ENCODE results near the gene DPP6. TPM values are rescaled to one million over a fixed set of nuclear protein-coding genes. Genes with fewer than 3 reads are reported as not detected.
A peak's percentile ranks its signal among the peaks of the same experiment; 100 is the strongest.

Gene DPP6
- total RNA-seq, 1 experiment from 2014 or later, result not detected

DNA sequence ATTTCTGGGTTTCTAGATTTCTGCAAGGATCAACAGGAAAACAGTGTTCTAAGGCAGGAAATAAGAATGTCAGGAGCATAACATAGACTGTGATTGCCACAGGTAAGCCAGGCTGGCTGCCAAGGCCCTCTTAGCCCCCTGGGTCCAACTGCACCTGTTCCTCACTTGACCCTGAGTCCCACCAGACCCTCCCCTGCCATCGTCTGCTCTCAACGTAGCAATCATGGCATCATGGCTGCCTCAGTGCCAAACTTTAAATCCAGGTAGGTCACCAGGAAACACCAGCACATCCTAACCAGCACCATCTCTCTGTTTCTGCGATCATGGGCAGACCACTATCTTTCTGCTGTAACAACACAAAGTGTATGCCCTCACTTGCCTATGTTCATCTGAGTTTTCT, 683.6 kb downstream of the DPP6 start:
- in situ Hi-C loops (cut with HindIII; ENCODE audit: low pct_unique_long_range_greater_than_20kb, low sequenced_read_pairs), result no loop called here
- DNase-seq (ENCODE audit: low read depth), result no peak

GRCh38 chr7:154736389-154736788, 684.2 kb downstream of the DPP6 start:
- in situ Hi-C loops (cut with HindIII; ENCODE audit: low pct_unique_long_range_greater_than_20kb, low sequenced_read_pairs), result no loop called here
- DNase-seq (ENCODE audit: low read depth), result no peak

DNA sequence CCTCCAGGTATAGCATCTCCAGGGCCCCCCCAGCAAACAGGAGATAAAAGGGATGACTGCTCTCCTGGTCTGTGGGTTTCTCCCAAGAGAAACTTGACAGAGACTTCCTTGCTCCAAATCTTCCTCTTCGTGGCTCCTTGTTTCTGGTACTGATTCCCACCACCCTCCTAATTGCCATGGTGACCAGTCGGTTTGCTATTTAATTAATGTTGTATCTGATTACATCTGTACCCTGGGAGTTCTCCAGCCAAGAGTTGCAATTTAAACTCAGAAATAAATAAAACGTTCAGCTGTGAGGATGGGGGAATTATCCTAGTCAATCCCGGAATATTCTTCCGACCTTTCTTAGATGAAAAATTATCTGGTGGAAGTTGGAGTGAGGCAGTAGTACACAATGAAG, 686.0 kb downstream of the DPP6 start:
- DNase-seq (ENCODE audit: low read depth), result no peak
- in situ Hi-C loops (cut with HindIII; ENCODE audit: low pct_unique_long_range_greater_than_20kb, low sequenced_read_pairs), result no loop called here

GRCh38 chr7:154741131-154741530, 688.9 kb downstream of the DPP6 start:
- DNase-seq (ENCODE audit: low read depth), result no peak
- in situ Hi-C loops (cut with HindIII; ENCODE audit: low pct_unique_long_range_greater_than_20kb, low sequenced_read_pairs), result no loop called here

GRCh38 chr7:154743206-154743605, 691.0 kb downstream of the DPP6 start:
- no peak for DNase-seq (ENCODE audit: low read depth)
- in situ Hi-C loops (cut with HindIII; ENCODE audit: low pct_unique_long_range_greater_than_20kb, low sequenced_read_pairs), result no loop called here

DNA sequence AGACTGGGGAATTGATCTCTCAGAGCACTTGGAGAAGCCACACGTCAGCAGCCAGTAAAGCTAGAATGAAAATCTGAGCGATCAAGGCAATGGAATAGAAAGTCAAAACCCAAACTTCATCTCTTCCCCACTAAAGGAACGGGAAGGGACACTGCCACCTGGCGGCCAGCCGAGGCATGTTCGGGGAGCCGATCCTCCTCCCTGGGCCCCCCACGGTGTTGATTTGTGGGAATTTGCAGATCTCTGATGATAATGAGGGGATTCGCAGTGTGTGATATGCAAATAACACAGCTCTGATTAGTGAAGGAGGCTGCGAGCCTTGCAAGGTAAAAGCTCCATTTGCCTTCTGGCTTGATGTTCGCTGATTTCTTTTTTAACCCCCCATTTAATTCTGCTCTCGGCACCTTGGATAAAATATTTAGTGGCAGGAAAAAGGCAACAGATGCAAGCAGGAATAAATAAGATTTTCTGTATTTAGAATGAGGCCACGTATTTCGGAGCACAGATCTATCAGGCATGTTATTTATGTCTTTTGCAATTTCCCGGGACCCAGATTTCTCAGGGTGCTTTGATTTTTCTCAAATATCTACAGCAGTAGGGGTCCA, 692.2 kb downstream of the DPP6 start:
- in situ Hi-C loops (cut with HindIII; ENCODE audit: low pct_unique_long_range_greater_than_20kb, low sequenced_read_pairs), result no loop called here
- peak; percentile 5 for DNase-seq (ENCODE audit: low read depth)

DNA sequence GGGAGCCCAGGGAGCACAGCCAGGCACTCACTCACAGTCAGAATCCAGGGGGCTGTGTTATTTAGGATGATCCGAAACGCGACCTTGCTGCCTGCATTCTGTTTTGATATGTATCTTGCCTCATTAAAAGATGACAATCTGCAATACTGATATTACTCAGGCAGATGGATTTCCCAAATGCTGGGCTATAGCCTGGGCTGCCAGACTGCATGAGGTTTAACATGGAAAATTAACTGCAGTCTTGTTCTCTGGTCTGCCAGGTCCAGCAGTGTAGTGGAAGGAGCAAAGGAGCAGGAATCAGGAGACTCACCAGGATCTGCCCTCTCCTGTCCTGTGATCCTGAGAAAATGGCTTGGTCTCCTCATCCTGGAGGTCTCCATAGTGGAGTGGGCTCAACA, 692.7 kb downstream of the DPP6 start:
- DNase-seq (ENCODE audit: low read depth), result no peak
- in situ Hi-C loops (cut with HindIII; ENCODE audit: low pct_unique_long_range_greater_than_20kb, low sequenced_read_pairs), result no loop called here

DNA sequence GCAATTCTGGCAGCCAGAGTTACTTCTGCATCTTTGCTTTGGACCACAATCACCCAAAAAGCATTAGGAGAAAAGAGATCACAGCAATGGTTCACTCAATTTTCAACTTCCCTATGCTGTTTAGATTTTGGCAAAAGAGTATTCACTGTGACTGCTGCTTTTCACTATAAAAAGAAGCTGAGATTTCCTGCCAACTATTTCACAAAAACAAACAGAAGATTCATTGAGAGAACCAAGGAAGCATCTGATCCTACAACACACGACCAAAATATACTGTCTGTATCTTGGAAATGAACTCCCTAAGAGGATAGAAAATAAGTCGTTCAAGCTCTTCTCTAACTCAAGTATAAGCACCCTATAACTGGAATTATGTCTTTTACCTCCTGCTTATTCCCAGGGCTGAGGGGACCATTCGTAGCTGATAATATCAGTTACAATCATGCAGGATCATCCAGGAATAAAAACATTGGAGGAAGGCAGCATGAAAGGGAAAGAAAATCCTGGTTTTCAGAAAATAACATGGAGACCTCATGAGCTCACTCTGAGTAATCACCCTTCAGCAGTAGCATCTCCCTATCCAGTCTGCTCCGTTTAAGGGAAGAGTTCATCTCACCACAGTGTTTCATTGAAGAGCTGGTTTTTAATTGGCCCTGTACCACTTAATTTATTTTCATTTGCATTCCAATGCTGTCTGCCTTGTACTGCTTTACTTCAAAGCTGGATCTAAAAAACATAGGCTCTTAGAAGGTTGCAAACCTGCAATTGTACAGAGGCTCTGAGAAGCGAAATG, 694.6 kb downstream of the DPP6 start:
- in situ Hi-C loops (cut with HindIII; ENCODE audit: low pct_unique_long_range_greater_than_20kb, low sequenced_read_pairs), result no loop called here
- no peak for DNase-seq (ENCODE audit: low read depth)

DNA sequence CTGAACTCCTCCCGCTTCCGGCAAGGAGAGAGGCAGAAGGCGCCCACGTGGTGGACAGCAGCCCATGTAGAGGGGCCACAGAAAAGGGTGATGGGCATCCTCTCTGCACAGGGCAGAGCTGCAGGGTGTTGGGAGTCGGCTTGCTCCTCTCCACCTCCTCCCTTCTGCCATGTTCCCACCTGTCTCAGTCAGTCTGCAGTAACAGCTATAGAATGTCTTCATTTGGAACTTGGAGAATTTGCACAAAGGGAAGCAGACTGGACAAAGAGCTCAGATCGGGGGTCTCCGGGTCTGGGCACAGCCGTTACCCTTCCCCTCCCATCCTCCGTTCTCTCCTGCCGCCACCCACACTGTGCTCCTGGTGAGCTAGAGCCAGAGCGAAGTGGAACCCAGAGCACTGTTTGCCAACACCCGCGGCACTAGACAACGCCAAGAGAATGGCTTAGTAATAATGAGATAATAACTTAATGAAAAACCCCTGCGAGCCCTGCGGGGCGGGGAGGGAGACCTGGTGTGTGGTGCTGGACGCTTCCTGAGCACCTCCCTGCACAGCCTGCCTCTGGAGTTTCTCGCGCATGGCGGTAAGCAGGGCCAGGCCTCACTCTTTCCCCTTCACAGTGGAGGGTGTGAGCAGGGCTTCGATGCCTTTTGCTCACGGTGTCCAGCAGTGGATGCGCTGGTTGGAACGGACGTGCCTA, 696.0 kb downstream of the DPP6 start:
- in situ Hi-C loops (cut with HindIII; ENCODE audit: low pct_unique_long_range_greater_than_20kb, low sequenced_read_pairs), result no loop called here
- no peak for DNase-seq (ENCODE audit: low read depth)

DNA sequence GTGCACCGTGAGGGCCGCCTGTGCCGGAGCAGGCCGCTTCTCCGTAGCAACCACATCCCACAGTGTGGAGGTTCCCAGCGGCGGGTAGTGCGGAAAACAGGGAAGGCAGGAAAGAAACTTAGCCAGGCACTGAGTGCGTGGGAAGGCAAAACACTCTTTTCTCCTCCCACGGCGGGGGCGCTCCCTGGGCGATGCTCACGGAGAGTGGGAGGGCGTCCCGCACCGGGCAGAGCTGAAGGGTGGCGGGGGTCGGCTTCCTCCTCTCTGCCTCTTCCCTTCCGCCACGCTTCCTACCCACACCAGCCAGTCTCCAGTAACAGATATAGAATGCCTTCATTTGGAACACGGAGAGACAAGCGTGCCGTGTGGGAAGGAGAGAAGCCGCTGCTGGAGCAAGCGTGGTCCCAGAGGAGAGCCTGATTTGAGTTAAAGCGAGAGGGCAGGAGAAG, 698.2 kb downstream of the DPP6 start:
- in situ Hi-C loops (cut with HindIII; ENCODE audit: low pct_unique_long_range_greater_than_20kb, low sequenced_read_pairs), result no loop called here
- DNase-seq (ENCODE audit: low read depth), result no peak

- in situ Hi-C loops (cut with HindIII; ENCODE audit: low pct_unique_long_range_greater_than_20kb, low sequenced_read_pairs), result no loop called here
Measured at GRCh38 chr7:154753226-154753625, 701.0 kb downstream of the DPP6 start.

DNA sequence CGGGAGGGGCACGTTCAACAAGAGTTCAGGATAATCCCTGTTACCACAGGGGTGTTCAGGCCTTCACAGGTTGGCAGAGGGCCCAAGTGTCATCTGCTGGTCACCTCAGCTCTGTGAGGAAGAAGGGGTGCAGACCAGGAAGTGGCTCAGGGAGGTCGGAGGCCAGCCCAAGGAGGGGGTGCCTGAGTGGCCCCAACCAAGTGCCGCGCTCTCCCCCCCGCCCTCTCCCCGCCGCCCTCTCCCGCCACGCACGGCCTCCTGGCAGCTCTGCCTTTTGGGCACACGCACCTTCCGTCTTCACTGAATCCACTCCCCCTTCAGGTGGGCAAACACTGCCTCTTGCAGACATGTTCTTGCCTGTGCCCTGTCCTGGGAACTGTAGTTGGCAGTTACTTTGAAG, 705.6 kb downstream of the DPP6 start:
- in situ Hi-C loops (cut with HindIII; ENCODE audit: low pct_unique_long_range_greater_than_20kb, low sequenced_read_pairs), result no loop called here
- DNase-seq (ENCODE audit: low read depth), result no peak

More at GRCh38 chr7:154753226-154753625, 701.0 kb downstream of the DPP6 start:
- no peak for DNase-seq (ENCODE audit: low read depth)

- in situ Hi-C loops (cut with HindIII; ENCODE audit: low pct_unique_long_range_greater_than_20kb, low sequenced_read_pairs), result no loop called here
Measured at GRCh38 chr7:154759989-154760388, 707.8 kb downstream of the DPP6 start.

GRCh38 chr7:154765118-154765517, 712.9 kb downstream of the DPP6 start:
- no peak for DNase-seq (ENCODE audit: low read depth)
- in situ Hi-C loops (cut with HindIII; ENCODE audit: low pct_unique_long_range_greater_than_20kb, low sequenced_read_pairs), result no loop called here

More at GRCh38 chr7:154759989-154760388, 707.8 kb downstream of the DPP6 start:
- no peak for DNase-seq (ENCODE audit: low read depth)

DNA sequence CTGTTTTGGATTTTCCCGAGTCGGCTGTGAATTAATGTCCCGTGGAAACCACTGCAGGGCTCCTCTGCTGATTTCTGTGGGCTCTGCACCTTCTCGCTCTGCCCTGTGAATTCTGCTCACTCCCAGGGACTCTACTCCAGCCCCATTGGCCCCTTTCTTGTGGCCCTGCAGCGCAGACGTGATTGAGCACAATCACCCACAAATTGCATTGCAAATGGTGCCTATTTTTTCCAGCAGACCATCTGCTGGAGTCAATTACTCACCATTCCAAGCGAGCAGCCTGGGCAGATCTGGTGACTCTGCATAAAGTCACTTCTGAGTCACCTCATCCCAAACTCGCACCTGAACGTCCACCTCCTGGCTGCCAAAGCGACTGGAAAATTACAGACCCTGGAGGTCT, 714.9 kb downstream of the DPP6 start:
- peak; percentile 63 for DNase-seq (ENCODE audit: low read depth)
- in situ Hi-C loops (cut with HindIII; ENCODE audit: low pct_unique_long_range_greater_than_20kb, low sequenced_read_pairs), result no loop called here

GRCh38 chr7:154767821-154768415, 715.7 kb downstream of the DPP6 start:
- in situ Hi-C loops (cut with HindIII; ENCODE audit: low pct_unique_long_range_greater_than_20kb, low sequenced_read_pairs), result no loop called here
- no peak for DNase-seq (ENCODE audit: low read depth)

DNA sequence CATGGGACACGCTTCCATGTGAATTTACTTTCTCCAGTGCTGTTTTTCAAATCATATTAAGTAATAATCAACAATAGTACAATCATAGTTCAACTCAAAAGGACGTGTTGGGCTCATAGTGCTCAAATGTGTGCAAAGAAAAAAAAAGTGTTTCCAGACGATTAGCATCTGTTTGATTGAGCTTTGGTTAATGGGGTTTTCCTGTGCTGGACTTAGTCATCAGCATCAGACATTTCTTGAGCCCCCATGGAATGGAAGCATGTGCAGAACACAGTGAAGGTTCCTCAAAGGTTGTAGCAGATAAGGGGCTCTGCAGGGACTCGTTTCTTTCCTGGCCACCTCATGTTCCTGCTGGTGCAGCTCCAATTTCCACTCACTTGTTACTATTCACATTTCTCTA, 716.8 kb downstream of the DPP6 start:
- in situ Hi-C loops (cut with HindIII; ENCODE audit: low pct_unique_long_range_greater_than_20kb, low sequenced_read_pairs), result no loop called here
- DNase-seq (ENCODE audit: low read depth), result no peak

DNA sequence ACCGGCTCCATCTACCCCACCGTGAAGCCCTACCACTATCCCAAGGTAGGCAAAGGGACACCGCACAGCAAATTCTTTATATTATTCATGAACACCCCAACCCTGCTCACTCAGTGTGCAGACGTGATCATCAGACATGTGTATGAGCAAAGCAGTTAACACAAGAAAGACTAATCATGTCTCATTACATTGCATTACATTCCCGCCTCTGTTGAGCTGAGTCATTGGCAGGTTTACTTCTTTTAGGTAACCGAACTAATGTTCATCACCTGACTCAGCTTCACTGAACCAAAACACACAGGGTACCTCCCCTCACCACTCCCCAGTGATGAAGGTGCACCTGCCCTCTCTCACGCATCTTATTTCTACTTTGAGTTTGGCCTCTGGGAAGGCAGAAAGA, 717.3 kb downstream of the DPP6 start:
- peak; percentile 11 for DNase-seq (ENCODE audit: low read depth)
- in situ Hi-C loops (cut with HindIII; ENCODE audit: low pct_unique_long_range_greater_than_20kb, low sequenced_read_pairs), result no loop called here

DNA sequence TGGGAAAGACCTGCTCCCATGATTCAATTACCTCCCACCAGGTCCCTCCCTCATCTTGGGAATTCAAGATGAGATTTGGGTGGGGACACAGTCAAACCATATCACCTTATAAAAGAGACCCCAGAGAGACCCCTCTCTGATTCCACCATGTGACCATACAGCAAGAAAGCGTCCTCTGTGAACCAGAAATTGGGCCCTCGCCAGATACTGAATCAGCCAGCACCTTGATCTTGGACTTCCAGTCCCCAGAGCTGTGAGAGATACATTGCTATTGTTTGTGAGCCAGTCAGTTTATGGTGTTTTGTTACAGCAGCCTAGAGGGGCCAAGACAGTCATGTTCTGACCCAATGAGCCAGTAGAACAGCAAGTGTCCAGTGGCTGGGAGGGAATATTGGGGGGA, 718.2 kb downstream of the DPP6 start:
- DNase-seq (ENCODE audit: low read depth), result no peak
- in situ Hi-C loops (cut with HindIII; ENCODE audit: low pct_unique_long_range_greater_than_20kb, low sequenced_read_pairs), result no loop called here
